K562 (cell line): ENCODE measurements around the gene PDK1. TPM values are rescaled to one million over a fixed set of nuclear protein-coding genes. Genes with fewer than 3 reads are reported as not detected.
A peak's percentile ranks its signal among the peaks of the same experiment; 100 is the strongest.

Experiments used
- ARNT ChIP-seq, 2 experiments: fragments of 450-650 bp; IDR thresholded peaks; 2 replicates each; pipeline ENCODE4 v1.6.1; 2016; ENCODE audit warnings: mild to moderate bottlenecking in 1 of 2
- CBX3 ChIP-seq, 2 experiments: IDR thresholded peaks; 1 replicate in 1 of 2; 2 replicates in 1 of 2; pipeline ENCODE4 v1.6.1; 2012; ENCODE audit warnings: inconsistent platforms in 2 of 2, low read length in 2 of 2, borderline replicate concordance in 1 of 2, control low read depth in 1 of 2
- CCNT2 ChIP-seq: IDR thresholded peaks from 2 replicates; pipeline ENCODE4 v1.6.1; 2011; ENCODE audit warnings: borderline replicate concordance, low read depth, mild to moderate bottlenecking, moderate library complexity, mixed read lengths, low read length; ENCODE audit not compliant: insufficient read length; ENCODE audit errors: extremely low read depth
- FOXK2 ChIP-seq, 2 experiments: fragments of 450-650 bp; IDR thresholded peaks in 1 of 2; conservative IDR thresholded peaks in 1 of 2; 2 replicates each; pipeline ENCODE4 v1.6.1; 2016; ENCODE audit warnings: low read depth in 2 of 2, mild to moderate bottlenecking in 1 of 2
- MYBL2 ChIP-seq, 2 experiments: fragments of 450-650 bp in 1 of 2; sonication (generic) in 1 of 2; formaldehyde crosslinking in 1 of 2; IDR thresholded peaks; 2 replicates each; pipeline versions ENCODE4 v1.6.1 to v1.8.1; 2017 to 2022; ENCODE audit warnings: borderline replicate concordance in 1 of 2, inconsistent platforms in 1 of 2, low read depth in 1 of 2, mild to moderate bottlenecking in 1 of 2, missing genetic modification reagents in 1 of 2, moderate library complexity in 1 of 2
- PRPF4 ChIP-seq: fragments of 200-400 bp; formaldehyde crosslinking; IDR thresholded peaks from one replicate; pipeline ENCODE4 v1.6.1; 2017; ENCODE audit warnings: low read length, low read depth, mild to moderate bottlenecking; ENCODE audit not compliant: insufficient read depth, poor library complexity, severe bottlenecking
- RAD51 ChIP-seq: fragments of 450-650 bp; IDR thresholded peaks from 2 replicates; pipeline ENCODE4 v1.7.1; 2016; ENCODE audit warnings: low read depth, mild to moderate bottlenecking, borderline replicate concordance
- RBM15 ChIP-seq: fragments of 200-400 bp; formaldehyde crosslinking; IDR thresholded peaks from 2 replicates; pipeline ENCODE4 v1.6.1; 2018; ENCODE audit warnings: mild to moderate bottlenecking, low read length, moderate library complexity; ENCODE audit not compliant: insufficient read depth
- SMARCC2 ChIP-seq: fragments of 450-650 bp; IDR thresholded peaks from 2 replicates; pipeline ENCODE4 v1.6.1; 2017; ENCODE audit warnings: antibody characterized with exemption, moderate library complexity, mild to moderate bottlenecking, low read depth
- SOX6 ChIP-seq: fragments of 450-650 bp; IDR thresholded peaks from 2 replicates; pipeline ENCODE4 v1.6.1; 2014; ENCODE audit warnings: mild to moderate bottlenecking
- TRIM24 ChIP-seq, 2 experiments: fragments of 450-650 bp; IDR thresholded peaks; 2 replicates each; pipeline ENCODE4 v1.6.1; 2016
- ZBTB34 ChIP-seq: fragments of 250-450 bp; sonication (Bioruptor Pico); IDR thresholded peaks from 2 replicates; pipeline ENCODE4 v1.8.0; 2021; ENCODE audit warnings: mild to moderate bottlenecking, moderate library complexity
- ZNF184 ChIP-seq: sonication (generic); formaldehyde crosslinking; IDR thresholded peaks from 2 replicates; pipeline ENCODE4 v1.5.0; 2020; ENCODE audit warnings: missing genetic modification reagents
- ZNF324 ChIP-seq: fragments of 250-450 bp; sonication (Bioruptor Pico); IDR thresholded peaks from 2 replicates; pipeline ENCODE4 v1.4.0; 2020; ENCODE audit warnings: mild to moderate bottlenecking
- polyA plus RNA-seq, 8 experiments: library from polyadenylated mRNA; depleted of rRNA in 4 of 8; stranded (reverse) in 5 of 8; unstranded in 3 of 8; fragments of >200 nt; fragmentation: Nextera tagmentation in 2 of 8; fragmentation: Illumina TruSeq in 1 of 8; extraction: Ambion mirVana in 2 of 8; extraction: Trizol in 1 of 8; gene quantifications; 2 replicates each; pipeline versions ENCODE4 v1.2.1 to v1.2.3, GENCODE V29; 2011 to 2014; ENCODE audit warnings: inconsistent platforms in 1 of 8, missing spikeins in 1 of 8
- total RNA-seq, 7 experiments: library from RNA; depleted of rRNA in 6 of 7; stranded (reverse); fragments of >200 nt in 6 of 7; fragmentation: Illumina TruSeq in 2 of 7; extraction: Trizol in 2 of 7; gene quantifications; 2 replicates each; pipeline versions ENCODE4 v1.2.1 to v1.2.3, GENCODE V29; 2011 to 2021; ENCODE audit warnings: low replicate concordance in 1 of 7
- TF ChIP-seq, protein P1 (sequence below), 2 experiments: fragments of 450-650 bp; IDR thresholded peaks; 2 replicates each; pipeline ENCODE4 v1.6.1; 2018; ENCODE audit warnings: mild to moderate bottlenecking in 2 of 2, low read depth in 1 of 2; ENCODE audit not compliant: partially characterized antibody in 2 of 2

PDK1 gene
- total and polyA plus RNA-seq, 9 of the 15 experiments (the other 6 are each of a cell fraction or from before 2014, with no cell fraction given), result 3.5 to 176 (median 13.9) TPM

GRCh38 chr2:172574965-172575364, 19.1 kb downstream of the PDK1 start (continued):
- TF ChIP-seq, protein P1, sequence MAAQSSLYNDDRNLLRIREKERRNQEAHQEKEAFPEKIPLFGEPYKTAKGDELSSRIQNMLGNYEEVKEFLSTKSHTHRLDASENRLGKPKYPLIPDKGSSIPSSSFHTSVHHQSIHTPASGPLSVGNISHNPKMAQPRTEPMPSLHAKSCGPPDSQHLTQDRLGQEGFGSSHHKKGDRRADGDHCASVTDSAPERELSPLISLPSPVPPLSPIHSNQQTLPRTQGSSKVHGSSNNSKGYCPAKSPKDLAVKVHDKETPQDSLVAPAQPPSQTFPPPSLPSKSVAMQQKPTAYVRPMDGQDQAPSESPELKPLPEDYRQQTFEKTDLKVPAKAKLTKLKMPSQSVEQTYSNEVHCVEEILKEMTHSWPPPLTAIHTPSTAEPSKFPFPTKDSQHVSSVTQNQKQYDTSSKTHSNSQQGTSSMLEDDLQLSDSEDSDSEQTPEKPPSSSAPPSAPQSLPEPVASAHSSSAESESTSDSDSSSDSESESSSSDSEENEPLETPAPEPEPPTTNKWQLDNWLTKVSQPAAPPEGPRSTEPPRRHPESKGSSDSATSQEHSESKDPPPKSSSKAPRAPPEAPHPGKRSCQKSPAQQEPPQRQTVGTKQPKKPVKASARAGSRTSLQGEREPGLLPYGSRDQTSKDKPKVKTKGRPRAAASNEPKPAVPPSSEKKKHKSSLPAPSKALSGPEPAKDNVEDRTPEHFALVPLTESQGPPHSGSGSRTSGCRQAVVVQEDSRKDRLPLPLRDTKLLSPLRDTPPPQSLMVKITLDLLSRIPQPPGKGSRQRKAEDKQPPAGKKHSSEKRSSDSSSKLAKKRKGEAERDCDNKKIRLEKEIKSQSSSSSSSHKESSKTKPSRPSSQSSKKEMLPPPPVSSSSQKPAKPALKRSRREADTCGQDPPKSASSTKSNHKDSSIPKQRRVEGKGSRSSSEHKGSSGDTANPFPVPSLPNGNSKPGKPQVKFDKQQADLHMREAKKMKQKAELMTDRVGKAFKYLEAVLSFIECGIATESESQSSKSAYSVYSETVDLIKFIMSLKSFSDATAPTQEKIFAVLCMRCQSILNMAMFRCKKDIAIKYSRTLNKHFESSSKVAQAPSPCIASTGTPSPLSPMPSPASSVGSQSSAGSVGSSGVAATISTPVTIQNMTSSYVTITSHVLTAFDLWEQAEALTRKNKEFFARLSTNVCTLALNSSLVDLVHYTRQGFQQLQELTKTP (IDR thresholded peaks at IDR 0.05; ENCODE audit: low read depth in 1 of 2, partially characterized antibody in 2 of 2), result no peak
- TF ChIP-seq ZBTB34 (CRISPR knock-in tag) (no peak), PRPF4 (no peak), FOXK2 (conservative IDR thresholded peaks at IDR 0.05 in 1 of 2, IDR thresholded peaks at IDR 0.05 in 1 of 2; ENCODE audit: low read depth in 2 of 2) (no peak), ZNF184 (CRISPR knock-in tag) (no peak), TRIM24 (IDR thresholded peaks at IDR 0.05) (peak; percentile 33 to 47; a peak in 2 of 4 replicates), RBM15 (no peak), ZNF324 (peak; percentile 98), SMARCC2 (no peak), ARNT (IDR thresholded peaks at IDR 0.05) (no peak), MYBL2 (IDR thresholded peaks at IDR 0.05; ENCODE audit: low read depth) (no peak), MYBL2 (CRISPR knock-in tag; IDR thresholded peaks at IDR 0.05; ENCODE audit: borderline replicate concordance) (no peak), CBX3 (IDR thresholded peaks at IDR 0.05; ENCODE audit: borderline replicate concordance in 1 of 2, low read length in 2 of 2) (peak in 1 of 2 experiments; percentile 77; a peak in 1 of 3 replicates), CCNT2 (no peak), SOX6 (no peak), RAD51 (no peak)
